ENCODE measurements around the gene HNF1A. TPM values are rescaled to one million over a fixed set of nuclear protein-coding genes. Genes with fewer than 3 reads are reported as not detected.

The HNF1A gene
- total RNA-seq, 1 experiment from 2014 or later, result not detected

GRCh38 chr12:120941412-120941811, 36.9 kb upstream of the HNF1A start:
- Mint-ChIP-seq H3K27ac (ENCODE audit: low read depth, unreplicated experiment) (no peak overlapping the region), H3K27me3 (ENCODE audit: insufficient read depth, unreplicated experiment) (no peaks in the 10 kb centered on the region), H3K4me3 (ENCODE audit: unreplicated experiment) (no peak overlapping the region), H3K36me3 (ENCODE audit: insufficient read depth, unreplicated experiment) (no peaks in the 10 kb centered on the region), H3K9me3 (ENCODE audit: unreplicated experiment) (no peaks in the 10 kb centered on the region), H3K4me1 (ENCODE audit: insufficient read depth, unreplicated experiment) (peaks cover 6% of the 10 kb centered on the region)
- no peak for DNase-seq (ENCODE audit: unreplicated experiment)
- no TSS peak for BruUV-seq (replicated peaks)
- no peak for TF ChIP-seq CTCF (IDR thresholded peaks at IDR 0.05; ENCODE audit: unreplicated experiment)
- CTCF ChIA-PET, result interaction anchor here (1.4 to 1.6 kb wide), 2 partner anchors 30 to 168 kb away, joined by 3 to 4 read pairs; no protein-coding TSS in a partner anchor
- POLR2A ChIA-PET, result interaction anchor here (1.1 to 1.4 kb wide), 2 partner anchors 15 to 27 kb away, joined by 3 to 5 read pairs; no protein-coding TSS in a partner anchor
- intact Hi-C loops (cut with micrococcal nuclease), result no loop called here

- Mint-ChIP-seq H3K27me3 (ENCODE audit: insufficient read depth, unreplicated experiment) (no peaks in the 10 kb centered on the region), H3K4me3 (ENCODE audit: unreplicated experiment) (no peak overlapping the region), H3K4me1 (ENCODE audit: insufficient read depth, unreplicated experiment) (peaks cover 5% of the 10 kb centered on the region), H3K27ac (ENCODE audit: low read depth, unreplicated experiment) (no peak overlapping the region), H3K9me3 (ENCODE audit: unreplicated experiment) (no peaks in the 10 kb centered on the region), H3K36me3 (ENCODE audit: insufficient read depth, unreplicated experiment) (no peaks in the 10 kb centered on the region)
- BruUV-seq (replicated peaks), result no TSS peak
- intact Hi-C loops (cut with micrococcal nuclease), result no loop called here
- ChIA-PET CTCF (interaction anchor here (1.4 to 1.6 kb wide), 2 partner anchors 29 to 168 kb away, joined by 3 to 4 read pairs; no protein-coding TSS in a partner anchor), POLR2A (interaction anchor here (1.1 to 1.4 kb wide), 2 partner anchors 16 to 27 kb away, joined by 3 to 5 read pairs; no protein-coding TSS in a partner anchor)
- no peak for DNase-seq (ENCODE audit: unreplicated experiment)
- no peak for TF ChIP-seq CTCF (IDR thresholded peaks at IDR 0.05; ENCODE audit: unreplicated experiment)
Measured at GRCh38 chr12:120941846-120942405, 36.4 kb upstream of the HNF1A start.

GRCh38 chr12:120943482-120943881, 34.9 kb upstream of the HNF1A start:
- intact Hi-C loops (cut with micrococcal nuclease), result no loop called here
- POLR2A ChIA-PET, result interaction anchor here (0.6 to 1.0 kb wide), 2 partner anchors 39 to 201 kb away, joined by 3 read pairs; no protein-coding TSS in a partner anchor

More at GRCh38 chr12:120943482-120943881, 34.9 kb upstream of the HNF1A start:
- Mint-ChIP-seq H3K9me3 (ENCODE audit: unreplicated experiment) (no peaks in the 10 kb centered on the region), H3K4me3 (ENCODE audit: unreplicated experiment) (no peak overlapping the region), H3K4me1 (ENCODE audit: insufficient read depth, unreplicated experiment) (no peaks in the 10 kb centered on the region), H3K36me3 (ENCODE audit: insufficient read depth, unreplicated experiment) (no peaks in the 10 kb centered on the region), H3K27me3 (ENCODE audit: insufficient read depth, unreplicated experiment) (no peaks in the 10 kb centered on the region), H3K27ac (ENCODE audit: low read depth, unreplicated experiment) (no peak overlapping the region)
- CTCF ChIA-PET, result interaction anchor here (0.6 to 1.3 kb wide), 13 partner anchors 9 to 297 kb away, joined by 3 to 8 read pairs (median 3); no protein-coding TSS in a partner anchor
- TF ChIP-seq CTCF (IDR thresholded peaks at IDR 0.05; ENCODE audit: unreplicated experiment), result no peak
- BruUV-seq (replicated peaks), result no TSS peak
- DNase-seq (ENCODE audit: unreplicated experiment), result no peak

All from MCF 10A (cell line).